ENCODE results near the gene ZNF331.

DNA sequence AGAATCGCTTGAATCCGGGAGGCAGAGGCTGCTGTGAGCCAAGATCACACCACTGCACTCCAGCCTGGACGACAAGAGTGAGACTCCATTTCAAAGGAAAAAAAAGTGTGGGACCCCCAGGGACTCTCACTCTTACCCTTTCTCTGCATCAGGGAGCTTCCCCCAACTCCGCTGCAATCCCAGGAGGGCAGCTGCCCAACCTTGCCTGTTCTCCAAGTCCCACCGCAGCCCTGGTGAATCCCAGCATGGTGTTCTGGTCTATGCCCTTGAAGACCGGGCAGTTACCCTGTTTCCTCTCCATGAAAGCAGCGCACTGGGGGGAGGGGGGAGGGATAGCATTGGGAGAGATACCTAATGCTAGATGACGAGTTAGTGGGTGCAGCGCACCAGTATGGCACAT lies 58.1 kb downstream of the ZNF331 start:
- TF ChIP-seq, protein P1, sequence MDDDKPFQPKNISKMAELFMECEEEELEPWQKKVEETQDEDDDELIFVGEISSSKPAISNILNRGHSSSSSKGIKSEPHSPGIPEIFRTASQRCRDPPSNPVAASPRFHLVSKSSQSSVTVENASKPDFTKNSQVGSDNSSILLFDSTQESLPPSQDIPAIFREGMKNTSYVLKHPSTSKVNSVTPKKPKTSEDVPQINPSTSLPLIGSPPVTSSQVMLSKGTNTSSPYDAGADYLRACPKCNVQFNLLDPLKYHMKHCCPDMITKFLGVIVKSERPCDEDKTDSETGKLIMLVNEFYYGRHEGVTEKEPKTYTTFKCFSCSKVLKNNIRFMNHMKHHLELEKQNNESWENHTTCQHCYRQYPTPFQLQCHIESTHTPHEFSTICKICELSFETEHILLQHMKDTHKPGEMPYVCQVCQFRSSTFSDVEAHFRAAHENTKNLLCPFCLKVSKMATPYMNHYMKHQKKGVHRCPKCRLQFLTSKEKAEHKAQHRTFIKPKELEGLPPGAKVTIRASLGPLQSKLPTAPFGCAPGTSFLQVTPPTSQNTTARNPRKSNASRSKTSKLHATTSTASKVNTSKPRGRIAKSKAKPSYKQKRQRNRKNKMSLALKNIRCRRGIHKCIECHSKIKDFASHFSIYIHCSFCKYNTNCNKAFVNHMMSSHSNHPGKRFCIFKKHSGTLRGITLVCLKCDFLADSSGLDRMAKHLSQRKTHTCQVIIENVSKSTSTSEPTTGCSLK (tag by site-specific recombination; IDR thresholded peaks at IDR 0.05), result no peak
- TF ChIP-seq, protein P2, sequence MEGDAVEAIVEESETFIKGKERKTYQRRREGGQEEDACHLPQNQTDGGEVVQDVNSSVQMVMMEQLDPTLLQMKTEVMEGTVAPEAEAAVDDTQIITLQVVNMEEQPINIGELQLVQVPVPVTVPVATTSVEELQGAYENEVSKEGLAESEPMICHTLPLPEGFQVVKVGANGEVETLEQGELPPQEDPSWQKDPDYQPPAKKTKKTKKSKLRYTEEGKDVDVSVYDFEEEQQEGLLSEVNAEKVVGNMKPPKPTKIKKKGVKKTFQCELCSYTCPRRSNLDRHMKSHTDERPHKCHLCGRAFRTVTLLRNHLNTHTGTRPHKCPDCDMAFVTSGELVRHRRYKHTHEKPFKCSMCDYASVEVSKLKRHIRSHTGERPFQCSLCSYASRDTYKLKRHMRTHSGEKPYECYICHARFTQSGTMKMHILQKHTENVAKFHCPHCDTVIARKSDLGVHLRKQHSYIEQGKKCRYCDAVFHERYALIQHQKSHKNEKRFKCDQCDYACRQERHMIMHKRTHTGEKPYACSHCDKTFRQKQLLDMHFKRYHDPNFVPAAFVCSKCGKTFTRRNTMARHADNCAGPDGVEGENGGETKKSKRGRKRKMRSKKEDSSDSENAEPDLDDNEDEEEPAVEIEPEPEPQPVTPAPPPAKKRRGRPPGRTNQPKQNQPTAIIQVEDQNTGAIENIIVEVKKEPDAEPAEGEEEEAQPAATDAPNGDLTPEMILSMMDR (tag by site-specific recombination; IDR thresholded peaks at IDR 0.05), result no peak
- TF ChIP-seq, protein P3, sequence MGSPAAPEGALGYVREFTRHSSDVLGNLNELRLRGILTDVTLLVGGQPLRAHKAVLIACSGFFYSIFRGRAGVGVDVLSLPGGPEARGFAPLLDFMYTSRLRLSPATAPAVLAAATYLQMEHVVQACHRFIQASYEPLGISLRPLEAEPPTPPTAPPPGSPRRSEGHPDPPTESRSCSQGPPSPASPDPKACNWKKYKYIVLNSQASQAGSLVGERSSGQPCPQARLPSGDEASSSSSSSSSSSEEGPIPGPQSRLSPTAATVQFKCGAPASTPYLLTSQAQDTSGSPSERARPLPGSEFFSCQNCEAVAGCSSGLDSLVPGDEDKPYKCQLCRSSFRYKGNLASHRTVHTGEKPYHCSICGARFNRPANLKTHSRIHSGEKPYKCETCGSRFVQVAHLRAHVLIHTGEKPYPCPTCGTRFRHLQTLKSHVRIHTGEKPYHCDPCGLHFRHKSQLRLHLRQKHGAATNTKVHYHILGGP (tag by site-specific recombination; IDR thresholded peaks at IDR 0.05), result no peak
- no peak for TF ChIP-seq ZFP69B (tag by site-specific recombination; IDR thresholded peaks at IDR 0.05)
- no peak for TF ChIP-seq ZNF561 (tag by site-specific recombination; IDR thresholded peaks at IDR 0.05; ENCODE audit: borderline replicate concordance)
- TF ChIP-seq, protein P4, sequence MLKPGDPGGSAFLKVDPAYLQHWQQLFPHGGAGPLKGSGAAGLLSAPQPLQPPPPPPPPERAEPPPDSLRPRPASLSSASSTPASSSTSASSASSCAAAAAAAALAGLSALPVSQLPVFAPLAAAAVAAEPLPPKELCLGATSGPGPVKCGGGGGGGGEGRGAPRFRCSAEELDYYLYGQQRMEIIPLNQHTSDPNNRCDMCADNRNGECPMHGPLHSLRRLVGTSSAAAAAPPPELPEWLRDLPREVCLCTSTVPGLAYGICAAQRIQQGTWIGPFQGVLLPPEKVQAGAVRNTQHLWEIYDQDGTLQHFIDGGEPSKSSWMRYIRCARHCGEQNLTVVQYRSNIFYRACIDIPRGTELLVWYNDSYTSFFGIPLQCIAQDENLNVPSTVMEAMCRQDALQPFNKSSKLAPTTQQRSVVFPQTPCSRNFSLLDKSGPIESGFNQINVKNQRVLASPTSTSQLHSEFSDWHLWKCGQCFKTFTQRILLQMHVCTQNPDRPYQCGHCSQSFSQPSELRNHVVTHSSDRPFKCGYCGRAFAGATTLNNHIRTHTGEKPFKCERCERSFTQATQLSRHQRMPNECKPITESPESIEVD (tag by site-specific recombination; IDR thresholded peaks at IDR 0.05), result no peak
